ENCODE measurements around the gene ZNF521. TPM values are rescaled to one million over a fixed set of nuclear protein-coding genes. Genes with fewer than 3 reads are reported as not detected.

Gene ZNF521
- total and polyA plus RNA-seq, 2 donors = 13.1 to 58.3 TPM

DNA sequence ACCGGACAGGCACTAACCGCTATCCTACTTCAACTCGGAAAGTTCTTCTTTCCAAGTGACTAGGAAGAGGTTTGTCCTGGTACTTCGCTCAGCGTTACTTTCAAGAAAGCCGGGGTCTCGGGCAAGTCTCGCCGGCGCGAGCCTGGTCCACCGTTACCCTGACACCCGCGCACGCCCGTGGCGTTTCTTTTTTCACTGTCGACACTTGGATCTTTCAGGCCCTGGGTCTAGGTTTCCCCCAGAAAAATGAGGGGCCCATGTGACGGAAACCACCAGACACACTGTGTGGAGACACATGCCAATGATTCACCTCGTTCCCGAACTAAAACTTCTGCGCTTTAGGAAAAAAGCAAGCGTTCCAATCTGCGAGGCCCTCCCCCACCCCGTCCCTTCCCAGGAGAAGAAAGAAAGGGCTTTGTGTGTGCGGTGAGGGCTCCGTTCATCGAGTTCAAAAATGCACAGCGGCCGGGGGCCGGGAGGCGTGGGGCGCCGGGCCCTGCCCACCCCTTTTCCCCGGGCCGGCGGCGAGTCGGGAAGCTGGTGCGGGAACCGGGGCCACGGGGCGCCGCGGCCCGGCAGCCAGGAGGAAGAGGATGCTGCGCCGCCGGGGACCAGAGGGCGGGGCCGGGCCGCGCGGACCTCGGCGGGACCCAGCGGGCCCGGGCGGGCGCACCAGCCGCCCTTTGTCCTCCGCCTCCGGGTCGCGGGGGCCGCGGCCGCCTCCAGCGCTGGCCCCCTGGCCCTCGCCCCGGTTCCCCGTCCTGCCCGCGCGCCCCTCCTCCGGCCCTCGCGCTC is 2.6 kb downstream of the ZNF521 start:
- Histone ChIP-seq H3K27ac (ENCODE audit: low read depth) (peak overlapping the region; percentile 87), H3K4me3 (ENCODE audit: low read depth, low read length) (peak overlapping the region; percentile 70), H3K4me1 (ENCODE audit: insufficient read depth) (peaks cover 2% of the 10 kb centered on the region), H3K36me3 (ENCODE audit: insufficient read depth) (no peaks in the 10 kb centered on the region)
- WGBS = 4% methylated on average over 78 of the region's 78 CpGs
- no peak for DNase-seq (ENCODE audit: extremely low spot score)

DNA sequence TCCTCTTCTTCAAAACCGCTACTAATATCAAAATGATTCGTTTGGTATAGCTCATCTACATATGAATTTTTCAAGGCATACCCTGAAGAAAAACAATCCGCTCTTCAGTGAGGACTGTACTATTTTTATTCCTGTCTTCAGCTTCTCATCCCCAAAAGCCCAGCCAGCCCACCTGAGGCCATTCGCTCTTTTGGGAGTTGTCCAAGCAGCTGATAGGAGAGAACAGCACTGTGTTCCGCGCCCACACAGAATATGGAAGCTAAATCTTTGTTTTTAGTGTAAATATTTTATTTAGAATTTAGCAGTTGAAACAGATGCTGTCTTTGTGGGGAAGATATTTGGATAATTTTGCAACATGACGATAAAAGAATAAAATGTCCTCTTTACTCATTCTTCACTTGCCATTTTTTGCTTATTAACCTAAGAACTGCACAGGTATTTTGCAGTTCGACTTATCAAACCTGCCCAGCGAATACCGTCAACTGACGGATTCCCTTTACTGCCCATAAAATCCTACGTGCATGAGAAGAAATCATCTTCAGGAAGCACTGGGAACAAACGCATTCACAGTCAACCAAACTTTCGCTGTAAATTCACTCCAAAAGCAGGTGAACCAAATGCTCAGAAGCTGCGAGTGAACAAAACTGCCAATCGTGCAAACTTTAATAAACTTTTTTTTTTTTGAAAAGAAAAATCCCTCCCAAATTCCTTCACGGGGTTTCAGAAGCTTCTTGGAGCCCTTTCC is 3.4 kb downstream of the ZNF521 start:
- peak overlapping the region; percentile 70 for H3K4me3 ChIP-seq (ENCODE audit: low read depth, low read length)
- 56% methylated on average over 17 of the region's 17 CpGs for WGBS
- peaks cover 2% of the 10 kb centered on the region for H3K4me1 ChIP-seq (ENCODE audit: insufficient read depth)
- DNase-seq (ENCODE audit: extremely low spot score) = no peak
- H3K36me3 ChIP-seq (ENCODE audit: insufficient read depth) = no peaks in the 10 kb centered on the region
- H3K27ac ChIP-seq (ENCODE audit: low read depth) = peak overlapping the region; percentile 87

DNA sequence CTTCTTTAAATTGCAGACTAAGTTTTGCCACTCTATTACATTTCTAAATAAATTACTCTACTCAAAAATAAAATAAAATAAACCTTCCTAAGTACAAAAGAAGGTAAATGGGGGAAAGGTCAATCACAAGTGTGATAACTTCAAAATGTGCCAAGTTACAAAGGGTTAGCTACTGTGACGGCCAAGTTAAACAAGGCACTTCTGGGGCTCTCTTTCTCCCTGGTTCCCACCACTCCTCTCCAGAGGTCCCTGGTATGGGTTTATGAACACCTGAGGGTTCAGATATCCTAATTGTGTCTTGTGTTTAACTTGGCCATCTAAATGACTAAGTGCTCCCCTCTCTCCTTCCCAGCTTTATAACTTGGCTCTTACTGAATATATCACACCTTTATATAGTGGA is 5.4 kb downstream of the ZNF521 start:
- Histone ChIP-seq H3K4me3 (ENCODE audit: low read depth, low read length) (no peak overlapping the region), H3K27ac (ENCODE audit: low read depth) (no peak overlapping the region), H3K4me1 (ENCODE audit: insufficient read depth) (peaks cover 2% of the 10 kb centered on the region), H3K36me3 (ENCODE audit: insufficient read depth) (no peaks in the 10 kb centered on the region)
- DNase-seq (ENCODE audit: extremely low spot score) = no peak
- WGBS = 80% methylated on average over 1 of the region's 1 CpG

DNA sequence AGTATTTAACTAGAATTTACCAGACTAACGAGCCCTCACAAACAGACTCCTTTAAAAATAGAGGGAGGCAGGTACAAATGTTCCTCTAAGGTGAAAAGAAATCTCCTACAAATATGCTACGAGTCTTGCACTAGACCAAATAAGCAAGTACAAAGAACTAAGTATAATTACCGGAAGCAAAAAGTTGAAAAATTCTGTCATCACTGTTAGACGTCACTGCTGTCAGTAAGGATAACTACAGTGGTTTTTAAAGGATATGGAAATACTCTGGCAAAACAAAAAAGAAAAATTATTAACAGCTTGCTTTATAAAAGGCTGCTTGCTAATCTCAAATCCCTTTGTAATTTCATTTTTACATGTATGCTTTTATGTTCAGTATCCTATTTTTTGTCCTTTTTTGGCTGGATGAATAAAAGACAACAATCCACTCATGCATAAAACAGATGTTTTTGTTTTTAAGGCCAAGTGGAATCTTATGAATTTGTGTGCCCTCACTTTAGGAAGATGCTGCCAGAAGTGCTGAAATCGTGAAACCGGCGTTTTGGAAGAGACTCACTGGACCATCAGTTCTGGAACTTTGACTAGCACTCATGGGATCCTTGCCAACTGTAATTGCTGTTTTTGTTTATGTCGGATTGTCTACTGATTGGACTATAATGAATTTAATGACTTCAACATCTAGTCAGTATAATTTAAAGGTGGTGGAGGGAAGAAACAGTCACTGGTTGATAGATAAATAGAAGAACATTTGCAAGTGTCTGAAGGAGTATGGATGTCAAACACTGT is 6.7 kb downstream of the ZNF521 start:
- Histone ChIP-seq H3K4me3 (ENCODE audit: low read depth, low read length) (no peak overlapping the region), H3K4me1 (ENCODE audit: insufficient read depth) (peaks cover 2% of the 10 kb centered on the region), H3K27ac (ENCODE audit: low read depth) (no peak overlapping the region), H3K36me3 (ENCODE audit: insufficient read depth) (no peaks in the 10 kb centered on the region)
- WGBS = 57% methylated on average over 8 of the region's 8 CpGs
- DNase-seq (ENCODE audit: extremely low spot score) = no peak

DNA sequence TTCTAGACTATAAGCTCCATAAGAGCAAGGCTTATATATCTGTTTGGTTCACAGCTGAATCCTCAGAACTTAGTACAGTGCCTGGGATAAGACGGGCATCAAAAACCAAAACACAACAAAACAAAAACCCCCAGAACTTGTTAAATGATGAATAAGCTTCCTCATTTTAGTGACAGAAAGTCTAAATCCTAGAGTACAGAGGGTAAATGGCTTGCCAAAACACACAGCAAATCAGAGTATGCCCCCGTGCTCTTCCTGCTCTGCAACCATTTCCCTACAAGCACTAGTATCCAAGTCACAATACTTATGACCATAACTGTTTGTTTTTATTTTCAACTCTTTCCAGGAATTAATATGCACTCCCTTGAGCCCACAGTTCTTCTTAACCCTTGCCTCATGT is 10.1 kb downstream of the ZNF521 start:
- Histone ChIP-seq H3K4me1 (ENCODE audit: insufficient read depth) (no peaks in the 10 kb centered on the region), H3K36me3 (ENCODE audit: insufficient read depth) (no peaks in the 10 kb centered on the region), H3K4me3 (ENCODE audit: low read depth, low read length) (no peak overlapping the region), H3K27ac (ENCODE audit: low read depth) (no peak overlapping the region)
- 78% methylated on average over 2 of the region's 2 CpGs for WGBS
- DNase-seq (ENCODE audit: extremely low spot score) = no peak

DNA sequence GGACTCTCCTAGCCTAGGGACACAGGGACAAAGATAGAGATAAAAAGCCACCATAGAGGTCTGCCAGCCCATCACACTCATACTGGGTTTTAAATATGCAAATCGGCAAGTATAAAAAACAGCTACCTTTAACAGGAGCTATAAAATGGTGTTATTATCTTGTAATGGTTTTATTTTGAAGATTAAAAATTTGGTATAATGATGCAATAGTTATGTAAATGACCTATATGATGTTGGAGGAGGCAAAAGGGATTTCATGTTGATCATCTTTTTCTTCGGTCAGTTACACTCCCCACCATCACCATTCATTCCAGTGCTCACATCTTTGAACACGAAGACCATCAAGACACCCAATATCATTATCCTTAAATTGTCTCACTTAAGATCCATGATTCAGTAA is 11.2 kb downstream of the ZNF521 start:
- 99% methylated on average over 3 of the region's 3 CpGs for WGBS
- DNase-seq (ENCODE audit: extremely low spot score) = no peak
- no peaks in the 10 kb centered on the region for H3K36me3 ChIP-seq (ENCODE audit: insufficient read depth)
- H3K4me3 ChIP-seq (ENCODE audit: low read depth, low read length) = no peak overlapping the region
- H3K4me1 ChIP-seq (ENCODE audit: insufficient read depth) = no peaks in the 10 kb centered on the region
- no peak overlapping the region for H3K27ac ChIP-seq (ENCODE audit: low read depth)

DNA sequence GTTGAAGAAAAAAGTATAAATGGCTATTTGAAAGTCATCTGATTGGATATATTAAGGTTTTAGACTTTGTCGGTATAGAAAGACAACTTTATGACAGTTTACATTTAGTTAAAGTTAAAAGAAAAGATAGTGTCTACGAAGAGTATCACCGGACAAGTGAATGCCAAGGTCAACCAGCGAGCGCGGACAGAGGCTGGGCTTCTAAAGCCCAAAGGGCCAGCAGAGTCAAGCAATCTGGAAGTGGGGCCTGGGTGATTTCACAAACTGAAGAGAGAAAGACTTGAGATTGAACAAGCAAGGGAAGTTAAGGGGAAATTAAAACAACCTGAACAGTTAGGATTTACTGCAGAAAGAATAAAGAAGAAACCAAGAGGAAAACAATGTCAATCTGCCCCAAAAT is 16.3 kb downstream of the ZNF521 start:
- 91% methylated on average over 6 of the region's 6 CpGs for WGBS
- H3K4me1 ChIP-seq (ENCODE audit: insufficient read depth) = no peaks in the 10 kb centered on the region
- H3K27ac ChIP-seq (ENCODE audit: low read depth) = no peak overlapping the region
- no peak overlapping the region for H3K4me3 ChIP-seq (ENCODE audit: low read depth, low read length)
- no peaks in the 10 kb centered on the region for H3K36me3 ChIP-seq (ENCODE audit: insufficient read depth)
- no peak for DNase-seq (ENCODE audit: extremely low spot score)

DNA sequence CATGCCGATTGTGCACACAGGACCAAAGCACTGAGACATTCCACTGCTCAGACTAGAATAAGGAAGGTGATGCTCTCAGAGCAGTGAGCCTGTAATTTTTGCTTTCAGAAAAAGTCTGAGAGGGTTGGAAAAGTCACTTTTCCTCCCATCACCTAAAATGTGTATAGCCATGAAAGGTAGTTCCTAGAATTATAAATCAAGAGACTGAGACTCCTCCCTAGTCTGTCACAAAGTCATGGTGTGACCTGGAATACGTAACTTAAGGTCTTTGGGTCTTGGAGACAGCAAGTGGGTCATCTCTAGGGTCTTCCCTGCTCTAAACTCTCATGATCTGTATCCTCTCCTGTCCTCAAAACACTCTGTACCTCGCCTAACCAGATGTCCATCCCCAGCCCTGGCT is 16.9 kb downstream of the ZNF521 start:
- H3K4me1 ChIP-seq (ENCODE audit: insufficient read depth) = no peaks in the 10 kb centered on the region
- H3K36me3 ChIP-seq (ENCODE audit: insufficient read depth) = no peaks in the 10 kb centered on the region
- 97% methylated on average over 3 of the region's 3 CpGs for WGBS
- H3K27ac ChIP-seq (ENCODE audit: low read depth) = no peak overlapping the region
- H3K4me3 ChIP-seq (ENCODE audit: low read depth, low read length) = no peak overlapping the region
- DNase-seq (ENCODE audit: extremely low spot score) = no peak

DNA sequence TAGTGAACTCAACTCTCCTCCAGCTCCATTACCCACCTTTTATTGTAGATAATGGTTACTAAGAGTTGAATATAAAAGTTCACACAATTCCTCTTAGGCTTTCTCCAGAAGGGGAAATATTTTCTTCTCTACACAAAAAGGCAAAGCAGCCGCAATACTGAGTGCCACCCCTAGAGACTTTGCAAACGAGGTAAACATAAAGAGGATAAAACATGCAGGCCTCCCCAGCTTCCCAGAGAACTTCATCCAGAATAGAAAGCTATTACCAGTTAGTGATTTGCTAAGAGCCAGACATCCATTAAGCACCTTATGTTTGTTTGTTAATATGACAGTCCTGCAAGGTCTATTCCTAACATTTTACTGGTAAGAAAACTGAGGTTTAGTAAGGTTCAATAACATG is 17.4 kb downstream of the ZNF521 start:
- 89% methylated on average over 2 of the region's 2 CpGs for WGBS

DNA sequence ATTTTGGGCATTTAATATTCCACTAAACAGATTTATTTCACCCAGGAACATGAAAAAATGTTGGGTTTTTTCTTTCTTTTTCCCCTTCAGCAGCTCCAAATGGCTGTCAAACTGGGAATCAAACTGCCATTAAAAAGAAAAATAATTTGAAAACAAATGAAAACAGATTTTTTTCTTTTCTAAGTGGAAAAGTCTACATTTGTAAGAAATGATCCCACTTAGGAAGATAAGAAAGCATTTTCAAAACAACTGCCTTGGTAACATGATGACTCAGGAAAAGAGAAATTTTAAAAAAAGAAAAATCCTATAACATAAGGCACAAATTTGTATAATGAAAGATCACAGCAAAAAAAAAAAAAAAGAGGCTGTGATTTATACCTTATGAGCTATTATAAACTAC is 20.0 kb downstream of the ZNF521 start:
- H3K27ac ChIP-seq (ENCODE audit: low read depth) = no peak overlapping the region
- H3K4me1 ChIP-seq (ENCODE audit: insufficient read depth) = no peaks in the 10 kb centered on the region
- DNase-seq (ENCODE audit: extremely low spot score) = no peak
- no peak overlapping the region for H3K4me3 ChIP-seq (ENCODE audit: low read depth, low read length)
- H3K36me3 ChIP-seq (ENCODE audit: insufficient read depth) = no peaks in the 10 kb centered on the region

More for the DNA sequence above, 17.4 kb downstream of the ZNF521 start:
- Histone ChIP-seq H3K27ac (ENCODE audit: low read depth) (no peak overlapping the region), H3K4me1 (ENCODE audit: insufficient read depth) (no peaks in the 10 kb centered on the region), H3K36me3 (ENCODE audit: insufficient read depth) (no peaks in the 10 kb centered on the region), H3K4me3 (ENCODE audit: low read depth, low read length) (no peak overlapping the region)
- no peak for DNase-seq (ENCODE audit: extremely low spot score)

DNA sequence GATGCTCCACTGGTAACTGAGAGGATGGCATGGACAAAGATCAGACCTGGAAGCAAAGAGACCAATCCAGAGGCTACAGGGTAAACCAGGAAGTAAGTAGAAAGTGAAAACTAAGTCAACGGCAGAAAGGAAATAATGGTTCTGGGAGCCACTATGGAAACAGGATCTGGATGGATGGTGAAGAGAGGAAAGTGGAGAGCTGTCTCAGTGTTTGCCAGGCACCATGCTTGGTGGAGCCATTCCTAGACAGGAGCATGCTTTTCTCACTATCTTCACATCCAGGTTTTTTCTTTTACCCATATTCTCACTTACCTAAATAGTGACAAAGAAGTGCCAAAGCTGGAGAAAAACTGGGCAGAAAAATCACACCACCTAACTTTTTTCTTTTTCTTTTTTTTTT is 22.2 kb downstream of the ZNF521 start:
- Histone ChIP-seq H3K4me1 (ENCODE audit: insufficient read depth) (no peaks in the 10 kb centered on the region), H3K4me3 (ENCODE audit: low read depth, low read length) (no peak overlapping the region), H3K36me3 (ENCODE audit: insufficient read depth) (no peaks in the 10 kb centered on the region), H3K27ac (ENCODE audit: low read depth) (no peak overlapping the region)
- DNase-seq (ENCODE audit: extremely low spot score) = no peak
- 69% methylated on average over 1 of the region's 1 CpG for WGBS

DNA sequence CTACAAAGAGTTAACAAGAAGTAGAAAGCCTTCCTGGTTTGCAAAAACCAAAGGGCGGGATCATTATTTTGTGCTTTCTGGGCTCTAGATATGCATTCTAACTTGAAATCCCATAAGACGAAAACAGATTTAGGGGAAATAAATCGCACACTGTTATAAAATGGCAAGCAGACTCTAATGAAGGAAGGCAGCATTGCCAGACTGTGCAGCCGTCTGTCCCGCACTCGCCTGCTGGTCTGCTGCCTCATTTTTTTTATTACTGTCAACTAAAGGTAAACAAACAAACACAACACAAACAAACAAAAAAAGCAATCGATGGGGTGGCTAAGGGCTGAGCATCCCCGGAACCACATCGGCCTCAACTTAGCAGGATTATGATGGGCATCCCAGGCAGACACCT is 24.4 kb downstream of the ZNF521 start:
- WGBS = 37% methylated on average over 9 of the region's 9 CpGs
- H3K27ac ChIP-seq (ENCODE audit: low read depth) = no peak overlapping the region
- no peaks in the 10 kb centered on the region for H3K36me3 ChIP-seq (ENCODE audit: insufficient read depth)
- no peak overlapping the region for H3K4me3 ChIP-seq (ENCODE audit: low read depth, low read length)
- DNase-seq (ENCODE audit: extremely low spot score) = no peak
- no peaks in the 10 kb centered on the region for H3K4me1 ChIP-seq (ENCODE audit: insufficient read depth)

DNA sequence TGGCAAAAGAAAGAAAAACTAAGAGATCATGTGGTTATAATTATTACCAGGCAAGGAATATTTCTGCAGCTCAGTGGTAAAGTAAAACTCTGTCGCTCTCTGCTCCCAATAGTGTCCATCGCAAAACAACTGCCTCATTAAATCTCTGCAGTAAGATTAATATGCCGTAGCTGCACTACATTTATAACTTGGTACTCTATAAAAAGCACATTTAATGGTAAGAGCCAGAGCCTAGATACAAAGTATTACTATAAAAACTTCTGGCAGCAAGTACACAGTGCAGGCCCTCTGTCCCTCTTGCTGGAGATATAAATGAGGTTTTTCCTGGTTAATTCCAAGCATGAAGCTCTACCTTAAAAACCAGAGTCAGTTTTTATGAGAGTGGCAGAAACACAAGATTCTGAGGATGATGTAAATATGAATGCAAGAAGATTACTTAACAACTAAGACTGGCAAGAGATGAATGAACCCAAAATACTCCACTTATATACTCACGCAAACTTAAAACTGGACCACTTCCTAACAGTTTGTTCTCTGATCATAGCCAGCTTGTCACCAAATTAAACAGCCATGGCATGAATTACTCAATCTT is 25.5 kb downstream of the ZNF521 start:
- no peaks in the 10 kb centered on the region for H3K4me1 ChIP-seq (ENCODE audit: insufficient read depth)
- peak; percentile 73 for DNase-seq (ENCODE audit: extremely low spot score)
- no peak overlapping the region for H3K27ac ChIP-seq (ENCODE audit: low read depth)
- H3K36me3 ChIP-seq (ENCODE audit: insufficient read depth) = no peaks in the 10 kb centered on the region
- WGBS = 22% methylated on average over 4 of the region's 4 CpGs
- no peak overlapping the region for H3K4me3 ChIP-seq (ENCODE audit: low read depth, low read length)
